ENCODE results near the gene FHIT.

Gene FHIT

DNA sequence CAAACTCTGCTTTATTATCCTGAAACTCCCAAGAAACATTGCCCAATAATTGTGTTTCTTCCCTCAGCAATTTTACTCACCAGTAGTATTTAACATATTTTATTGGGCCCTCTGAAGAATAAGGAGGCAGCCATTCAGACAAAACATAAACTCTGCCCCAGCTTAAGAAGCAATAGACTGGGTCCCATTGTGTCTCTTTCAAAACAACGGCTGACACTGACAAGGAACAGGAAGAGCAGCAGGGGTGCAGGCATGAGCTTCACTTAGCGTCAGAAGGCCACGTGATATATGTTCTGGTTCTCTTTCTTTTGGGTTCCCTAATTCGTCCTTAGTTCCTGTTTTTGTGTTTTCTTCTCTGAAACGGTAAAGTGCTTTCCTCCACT lies 242.3 kb downstream of the FHIT start:
- no peak overlapping the region for H3K4me2 ChIP-seq (ENCODE audit: low read length)
- H4K20me1 ChIP-seq (ENCODE audit: control insufficient read depth, insufficient read depth, low read depth, low read length), result no peaks in the 10 kb centered on the region
- no peaks in the 10 kb centered on the region for H3K9me3 ChIP-seq (ENCODE audit: control insufficient read depth, insufficient read depth, low read length)
- H3K27me3 ChIP-seq (ENCODE audit: control insufficient read depth, low read length), result no peaks in the 10 kb centered on the region
- no peaks in the 10 kb centered on the region for H3K9me2 ChIP-seq (replicated peaks; ENCODE audit: control insufficient read depth, low read length)
- H3K36me3 ChIP-seq (ENCODE audit: control insufficient read depth, low read length), result no peaks in the 10 kb centered on the region
- TF ChIP-seq, protein P1, sequence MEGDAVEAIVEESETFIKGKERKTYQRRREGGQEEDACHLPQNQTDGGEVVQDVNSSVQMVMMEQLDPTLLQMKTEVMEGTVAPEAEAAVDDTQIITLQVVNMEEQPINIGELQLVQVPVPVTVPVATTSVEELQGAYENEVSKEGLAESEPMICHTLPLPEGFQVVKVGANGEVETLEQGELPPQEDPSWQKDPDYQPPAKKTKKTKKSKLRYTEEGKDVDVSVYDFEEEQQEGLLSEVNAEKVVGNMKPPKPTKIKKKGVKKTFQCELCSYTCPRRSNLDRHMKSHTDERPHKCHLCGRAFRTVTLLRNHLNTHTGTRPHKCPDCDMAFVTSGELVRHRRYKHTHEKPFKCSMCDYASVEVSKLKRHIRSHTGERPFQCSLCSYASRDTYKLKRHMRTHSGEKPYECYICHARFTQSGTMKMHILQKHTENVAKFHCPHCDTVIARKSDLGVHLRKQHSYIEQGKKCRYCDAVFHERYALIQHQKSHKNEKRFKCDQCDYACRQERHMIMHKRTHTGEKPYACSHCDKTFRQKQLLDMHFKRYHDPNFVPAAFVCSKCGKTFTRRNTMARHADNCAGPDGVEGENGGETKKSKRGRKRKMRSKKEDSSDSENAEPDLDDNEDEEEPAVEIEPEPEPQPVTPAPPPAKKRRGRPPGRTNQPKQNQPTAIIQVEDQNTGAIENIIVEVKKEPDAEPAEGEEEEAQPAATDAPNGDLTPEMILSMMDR (IDR thresholded peaks at IDR 0.05; ENCODE audit: low read depth, low read length, poor library complexity, severe bottlenecking), result no peak
- TF ChIP-seq EZH2phosphoT487 (IDR thresholded peaks at IDR 0.05; ENCODE audit: borderline replicate concordance, low read length), result no peak
- H3K4me3 ChIP-seq (ENCODE audit: low read length), result no peak overlapping the region
- no peaks in the 10 kb centered on the region for H3K79me2 ChIP-seq (ENCODE audit: control insufficient read depth, low read length)
- peaks cover 5% of the 10 kb centered on the region for H3K4me1 ChIP-seq (ENCODE audit: control insufficient read depth, low read length)
- no peaks in the 10 kb centered on the region for H3F3A ChIP-seq (ENCODE audit: control insufficient read depth, insufficient read depth)
- no peak overlapping the region for H3K27ac ChIP-seq (ENCODE audit: low read depth, low read length)

DNA sequence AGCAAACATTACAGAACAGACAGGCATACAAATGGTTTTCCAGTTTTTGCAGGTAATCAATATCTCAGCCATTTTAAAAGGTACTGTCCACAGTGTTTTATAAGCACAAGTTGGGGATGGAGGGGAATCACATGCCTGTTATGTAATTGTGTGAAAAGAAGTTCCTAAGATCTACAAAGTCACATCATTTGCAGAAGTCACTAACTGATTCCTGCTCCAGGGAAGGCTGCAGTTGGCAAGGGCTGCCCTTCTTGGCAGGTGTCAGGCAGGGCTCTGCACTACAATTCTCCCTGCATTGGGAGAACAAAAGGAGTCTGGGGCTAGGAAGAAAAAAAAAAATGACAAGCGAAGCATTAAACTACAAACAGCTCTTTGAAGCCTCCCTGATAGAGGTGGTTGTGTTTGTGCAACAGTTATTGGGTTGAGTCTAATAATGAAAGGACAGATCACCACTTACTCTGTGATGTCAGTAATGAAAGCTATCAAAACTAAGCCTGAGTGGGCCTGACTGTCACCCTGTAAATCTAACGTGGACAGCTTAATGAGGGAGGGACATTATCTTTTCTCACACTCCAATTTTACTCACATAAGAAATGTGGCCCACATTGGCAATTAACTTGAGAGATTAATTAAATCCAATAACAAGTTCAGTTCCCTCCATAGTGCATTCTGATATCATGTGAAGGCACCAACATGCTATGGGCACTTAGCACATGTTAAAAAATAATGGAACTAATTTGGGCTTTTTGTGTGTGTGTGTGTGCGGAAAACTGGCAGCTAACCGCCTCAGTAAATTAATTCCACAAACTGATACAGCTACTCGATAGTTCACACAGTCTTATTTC lies 242.9 kb downstream of the FHIT start:
- Histone ChIP-seq H3K9me2 (replicated peaks; ENCODE audit: control insufficient read depth, low read length) (no peaks in the 10 kb centered on the region), H3K79me2 (ENCODE audit: control insufficient read depth, low read length) (no peaks in the 10 kb centered on the region), H3F3A (ENCODE audit: control insufficient read depth, insufficient read depth) (no peaks in the 10 kb centered on the region), H3K9me3 (ENCODE audit: control insufficient read depth, insufficient read depth, low read length) (no peaks in the 10 kb centered on the region), H4K20me1 (ENCODE audit: control insufficient read depth, insufficient read depth, low read depth, low read length) (no peaks in the 10 kb centered on the region), H3K4me2 (ENCODE audit: low read length) (no peak overlapping the region), H3K36me3 (ENCODE audit: control insufficient read depth, low read length) (no peaks in the 10 kb centered on the region), H3K4me1 (ENCODE audit: control insufficient read depth, low read length) (peaks cover 5% of the 10 kb centered on the region), H3K4me3 (ENCODE audit: low read length) (no peak overlapping the region), H3K27ac (ENCODE audit: low read depth, low read length) (no peak overlapping the region), H3K27me3 (ENCODE audit: control insufficient read depth, low read length) (no peaks in the 10 kb centered on the region)
- TF ChIP-seq, protein P1 (IDR thresholded peaks at IDR 0.05; ENCODE audit: low read depth, low read length, poor library complexity, severe bottlenecking), result no peak
- no peak for TF ChIP-seq EZH2phosphoT487 (IDR thresholded peaks at IDR 0.05; ENCODE audit: borderline replicate concordance, low read length)

DNA sequence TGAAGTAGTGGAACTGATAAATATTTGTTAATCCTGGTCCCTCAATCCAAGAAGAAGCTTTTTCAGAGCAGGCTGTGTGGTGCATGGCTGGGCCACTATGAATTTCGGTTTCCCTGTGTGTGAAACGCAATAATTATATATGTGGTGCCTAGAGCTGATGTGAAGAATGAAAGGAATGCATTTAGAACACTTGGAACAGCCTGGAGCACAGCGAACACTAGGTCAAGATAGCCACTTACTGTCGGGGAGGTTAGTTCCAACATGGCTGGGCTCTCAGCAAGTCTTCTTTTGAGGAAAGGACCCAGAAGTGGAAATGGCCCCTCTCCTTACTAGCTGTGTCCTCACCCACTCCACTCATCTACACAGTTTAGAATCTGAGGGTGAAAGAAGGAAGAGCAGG lies 245.7 kb downstream of the FHIT start:
- H3F3A ChIP-seq (ENCODE audit: control insufficient read depth, insufficient read depth), result no peaks in the 10 kb centered on the region
- no peaks in the 10 kb centered on the region for H3K27me3 ChIP-seq (ENCODE audit: control insufficient read depth, low read length)
- no peaks in the 10 kb centered on the region for H4K20me1 ChIP-seq (ENCODE audit: control insufficient read depth, insufficient read depth, low read depth, low read length)
- no peaks in the 10 kb centered on the region for H3K9me3 ChIP-seq (ENCODE audit: control insufficient read depth, insufficient read depth, low read length)
- H3K79me2 ChIP-seq (ENCODE audit: control insufficient read depth, low read length), result no peaks in the 10 kb centered on the region
- H3K4me1 ChIP-seq (ENCODE audit: control insufficient read depth, low read length), result peaks cover 5% of the 10 kb centered on the region
- H3K9me2 ChIP-seq (replicated peaks; ENCODE audit: control insufficient read depth, low read length), result no peaks in the 10 kb centered on the region
- no peak overlapping the region for H3K27ac ChIP-seq (ENCODE audit: low read depth, low read length)
- no peak overlapping the region for H3K4me3 ChIP-seq (ENCODE audit: low read length)
- no peak for TF ChIP-seq EZH2phosphoT487 (IDR thresholded peaks at IDR 0.05; ENCODE audit: borderline replicate concordance, low read length)
- TF ChIP-seq, protein P1 (IDR thresholded peaks at IDR 0.05; ENCODE audit: low read depth, low read length, poor library complexity, severe bottlenecking), result no peak
- H3K4me2 ChIP-seq (ENCODE audit: low read length), result no peak overlapping the region
- no peaks in the 10 kb centered on the region for H3K36me3 ChIP-seq (ENCODE audit: control insufficient read depth, low read length)
